Mammary epithelial cell (primary cell): ENCODE results near the gene TP73.

Experiments
- EZH2 ChIP-seq: IDR thresholded peaks from 2 replicates; pipeline ENCODE4 v1.6.1; 2012; ENCODE audit warnings: low read length, inconsistent platforms, borderline replicate concordance
- TF ChIP-seq, protein P1 (sequence below), 2 donors: IDR thresholded peaks in 1 of 2; conservative IDR thresholded peaks in 1 of 2; 2 replicates each; pipeline ENCODE4 v1.5.1; 2011 to 2012; ENCODE audit warnings: inconsistent platforms in 2 of 2, low read length in 2 of 2, mild to moderate bottlenecking in 2 of 2, control low read depth in 1 of 2, low read depth in 1 of 2; ENCODE audit not compliant: insufficient read depth in 1 of 2; ENCODE audit errors: extremely low read depth in 1 of 2

DNA sequence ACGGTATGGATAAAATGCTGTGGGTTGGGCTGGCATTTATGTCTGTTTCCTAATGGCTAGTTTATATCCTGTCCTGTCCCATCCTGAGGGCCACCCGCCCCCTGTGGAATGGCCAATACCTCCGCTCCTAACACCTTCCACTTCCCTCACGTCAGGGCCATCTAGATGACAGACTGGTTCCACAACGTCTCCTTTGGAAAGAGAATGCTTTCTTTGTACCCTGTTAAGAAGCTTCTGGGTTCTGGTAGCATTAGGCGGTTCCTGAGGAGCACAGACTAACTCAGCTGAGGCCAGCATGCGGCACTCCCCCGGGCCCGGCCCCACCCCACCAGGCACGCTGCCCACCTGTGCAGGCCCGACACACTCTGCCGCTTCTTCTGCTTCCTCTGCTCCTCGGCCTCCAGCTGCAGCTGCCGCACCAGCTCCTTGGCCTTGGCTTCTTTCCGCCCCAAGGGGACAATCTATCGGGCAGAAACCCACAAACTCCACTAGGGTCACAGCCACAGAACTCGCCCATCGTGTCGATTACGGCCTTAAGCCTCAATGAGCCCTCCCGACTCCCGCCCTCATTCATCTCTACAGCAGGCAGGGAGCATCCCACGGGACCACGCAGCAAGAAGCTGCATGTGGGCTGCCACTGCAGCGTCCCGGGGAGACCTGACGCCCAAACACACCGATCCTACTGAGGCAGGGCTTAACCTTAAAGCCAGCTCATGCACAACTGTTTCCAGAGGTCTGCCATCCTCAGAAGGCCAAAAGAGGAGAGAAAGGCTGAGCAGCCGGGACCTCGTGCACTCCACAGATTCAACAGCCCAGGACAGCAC lies 131.5 kb downstream of the TP73 start:
- TF ChIP-seq, protein P1, sequence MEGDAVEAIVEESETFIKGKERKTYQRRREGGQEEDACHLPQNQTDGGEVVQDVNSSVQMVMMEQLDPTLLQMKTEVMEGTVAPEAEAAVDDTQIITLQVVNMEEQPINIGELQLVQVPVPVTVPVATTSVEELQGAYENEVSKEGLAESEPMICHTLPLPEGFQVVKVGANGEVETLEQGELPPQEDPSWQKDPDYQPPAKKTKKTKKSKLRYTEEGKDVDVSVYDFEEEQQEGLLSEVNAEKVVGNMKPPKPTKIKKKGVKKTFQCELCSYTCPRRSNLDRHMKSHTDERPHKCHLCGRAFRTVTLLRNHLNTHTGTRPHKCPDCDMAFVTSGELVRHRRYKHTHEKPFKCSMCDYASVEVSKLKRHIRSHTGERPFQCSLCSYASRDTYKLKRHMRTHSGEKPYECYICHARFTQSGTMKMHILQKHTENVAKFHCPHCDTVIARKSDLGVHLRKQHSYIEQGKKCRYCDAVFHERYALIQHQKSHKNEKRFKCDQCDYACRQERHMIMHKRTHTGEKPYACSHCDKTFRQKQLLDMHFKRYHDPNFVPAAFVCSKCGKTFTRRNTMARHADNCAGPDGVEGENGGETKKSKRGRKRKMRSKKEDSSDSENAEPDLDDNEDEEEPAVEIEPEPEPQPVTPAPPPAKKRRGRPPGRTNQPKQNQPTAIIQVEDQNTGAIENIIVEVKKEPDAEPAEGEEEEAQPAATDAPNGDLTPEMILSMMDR (conservative IDR thresholded peaks at IDR 0.05 in 1 of 2, IDR thresholded peaks at IDR 0.05 in 1 of 2; ENCODE audit: extremely low read depth in 1 of 2, insufficient read depth in 1 of 2, low read depth in 1 of 2, low read length in 2 of 2) = no peak
- TF ChIP-seq EZH2 = no peak
